Sigmoid colon (tissue), 7 donors: ENCODE results near the gene CAP2. TPM values are rescaled to one million over a fixed set of nuclear protein-coding genes. Genes with fewer than 3 reads are reported as not detected.

Source experiments
- DNase-seq: peaks from one replicate; pipeline ENCODE4 v3.0.0-alpha.2; 2019
- H3K27ac ChIP-seq, 4 donors: fragments of 200-600 bp; sonication (generic); one replicate each; pipeline ENCODE4 v1.5.1; 2016 to 2019; ENCODE audit warnings: mild to moderate bottlenecking in 1 of 4
- H3K27me3 ChIP-seq, 3 donors: fragments of 200-600 bp; sonication (generic); one replicate each; pipeline ENCODE4 v1.5.1; 2019; ENCODE audit warnings: mild to moderate bottlenecking in 1 of 3
- H3K36me3 ChIP-seq, 4 donors: fragments of 200-600 bp; sonication (generic); one replicate each; pipeline ENCODE4 v1.5.1; 2016 to 2019
- H3K4me1 ChIP-seq, 4 donors: fragments of 200-600 bp; sonication (generic); one replicate each; pipeline ENCODE4 v1.5.1; 2017 to 2019
- H3K4me3 ChIP-seq, 4 donors: fragments of 200-600 bp; sonication (generic); one replicate each; pipeline ENCODE4 v1.5.1; 2017 to 2019; ENCODE audit warnings: mild to moderate bottlenecking in 2 of 4, moderate library complexity in 1 of 4
- H3K9me3 ChIP-seq, 4 donors: fragments of 200-600 bp in 3 of 4; sonication (generic) in 3 of 4; one replicate each; pipeline versions ENCODE4 v1.5.1 to v1.6.1; 2013 to 2019
- EP300 ChIP-seq, 4 donors: sonication (generic); formaldehyde crosslinking; IDR thresholded peaks; one replicate each; pipeline ENCODE4 v1.6.1; 2017; ENCODE audit warnings: antibody characterized with exemption in 4 of 4
- POLR2A ChIP-seq, 2 donors: fragments of 450-650 bp; IDR thresholded peaks; one replicate each; pipeline ENCODE4 v1.6.1; 2016; ENCODE audit warnings: antibody characterized with exemption in 2 of 2, mild to moderate bottlenecking in 2 of 2, moderate library complexity in 2 of 2
- POLR2AphosphoS5 ChIP-seq, 4 donors: sonication (generic); formaldehyde crosslinking; IDR thresholded peaks; one replicate each; pipeline ENCODE4 v1.6.1; 2017; ENCODE audit warnings: antibody characterized with exemption in 4 of 4
- WGBS, 2 donors: extraction: QIAGEN DNeasy Blood & Tissue Kit; methylation state at CpG; one replicate each; pipeline ENCODE4 v1.1.7; 2013; 5-methylcytosine and 5-hydroxymethylcytosine counted together
- intact Hi-C: fragments of 100-400 bp; cut with DNase I; formaldehyde crosslinking; loops from one replicate; pipeline ENCODE4 v1.15.1; 2023
- polyA plus RNA-seq, 3 donors: library from polyadenylated mRNA; stranded (reverse); fragments of 200-250 nt; gene quantifications; one replicate each; pipeline ENCODE4 v1.2.3, GENCODE V29; 2013
- total RNA-seq, 4 donors: library from RNA; depleted of rRNA; stranded (reverse); fragments of >200 nt; gene quantifications; one replicate each; pipeline ENCODE4 v1.1.0, GENCODE V29; 2016
- TF ChIP-seq, protein P1 (sequence below), 4 experiments: fragments of 450-650 bp in 3 of 4; fragments of 200-600 bp in 1 of 4; IDR thresholded peaks; one replicate each; pipeline ENCODE4 v1.5.1; 2016 to 2019; ENCODE audit warnings: antibody characterized with exemption in 4 of 4, mild to moderate bottlenecking in 3 of 4, moderate library complexity in 2 of 4
- donor health status: healthy with polysubstance abuse.
- donor health status: Bipolar disorder and iron deficiency.
- donor health status: healthy.

Gene CAP2
- total and polyA plus RNA-seq, 7 donors: 0.92 to 67.1 (median 48.3) TPM

GRCh38 chr6:17503051-17503450 lies 109.7 kb downstream of the CAP2 start:
- peaks cover 0 to 14% (median 0%) of the 10 kb centered on the region in 4 donors for H3K36me3 ChIP-seq
- peak overlapping the region in 3 of 4 donors; percentile 37 to 78 (median 73) for H3K27ac ChIP-seq
- DNase-seq: no peak
- intact Hi-C loops: no loop called here
- peaks cover 0 to 46% (median 35%) of the 10 kb centered on the region in 4 donors for H3K4me1 ChIP-seq
- no peaks in the 10 kb centered on the region for H3K9me3 ChIP-seq
- H3K27me3 ChIP-seq: no peaks in the 10 kb centered on the region
- 95 to 97% methylated on average over 7 of the region's 7 CpGs for WGBS, 2 donors
- TF ChIP-seq, protein P1, sequence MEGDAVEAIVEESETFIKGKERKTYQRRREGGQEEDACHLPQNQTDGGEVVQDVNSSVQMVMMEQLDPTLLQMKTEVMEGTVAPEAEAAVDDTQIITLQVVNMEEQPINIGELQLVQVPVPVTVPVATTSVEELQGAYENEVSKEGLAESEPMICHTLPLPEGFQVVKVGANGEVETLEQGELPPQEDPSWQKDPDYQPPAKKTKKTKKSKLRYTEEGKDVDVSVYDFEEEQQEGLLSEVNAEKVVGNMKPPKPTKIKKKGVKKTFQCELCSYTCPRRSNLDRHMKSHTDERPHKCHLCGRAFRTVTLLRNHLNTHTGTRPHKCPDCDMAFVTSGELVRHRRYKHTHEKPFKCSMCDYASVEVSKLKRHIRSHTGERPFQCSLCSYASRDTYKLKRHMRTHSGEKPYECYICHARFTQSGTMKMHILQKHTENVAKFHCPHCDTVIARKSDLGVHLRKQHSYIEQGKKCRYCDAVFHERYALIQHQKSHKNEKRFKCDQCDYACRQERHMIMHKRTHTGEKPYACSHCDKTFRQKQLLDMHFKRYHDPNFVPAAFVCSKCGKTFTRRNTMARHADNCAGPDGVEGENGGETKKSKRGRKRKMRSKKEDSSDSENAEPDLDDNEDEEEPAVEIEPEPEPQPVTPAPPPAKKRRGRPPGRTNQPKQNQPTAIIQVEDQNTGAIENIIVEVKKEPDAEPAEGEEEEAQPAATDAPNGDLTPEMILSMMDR (IDR thresholded peaks at IDR 0.05): no peak
- TF ChIP-seq EP300 (IDR thresholded peaks at IDR 0.05) (no peak), POLR2AphosphoS5 (IDR thresholded peaks at IDR 0.05) (no peak)
- H3K4me3 ChIP-seq: no peak overlapping the region

DNA sequence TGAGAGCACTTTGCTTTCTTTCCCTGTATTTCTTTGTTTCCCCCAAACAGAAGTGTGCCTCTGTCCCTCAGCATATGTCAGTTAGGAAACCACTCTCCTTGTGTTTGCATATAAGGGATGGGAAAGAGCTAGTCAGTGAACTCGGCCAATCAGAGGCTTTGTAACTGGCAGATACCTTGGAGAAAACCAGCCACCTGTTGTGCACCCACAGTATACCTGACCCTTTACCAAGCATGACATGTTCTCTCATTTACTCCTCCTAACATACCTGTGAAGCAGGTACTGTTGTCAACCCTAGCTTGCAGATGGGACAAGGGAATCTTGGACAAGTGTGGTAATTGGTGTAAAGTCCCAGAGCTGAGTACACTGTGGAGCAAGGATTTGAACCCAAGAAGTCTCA lies 110.6 kb downstream of the CAP2 start:
- H3K36me3 ChIP-seq: peaks cover 0 to 23% (median 0%) of the 10 kb centered on the region in 4 donors
- peaks cover 0 to 46% (median 35%) of the 10 kb centered on the region in 4 donors for H3K4me1 ChIP-seq
- DNase-seq: no peak
- 84 to 96% methylated on average over 1 of the region's 1 CpG for WGBS, 2 donors
- no peaks in the 10 kb centered on the region for H3K9me3 ChIP-seq
- intact Hi-C loops: no loop called here
- H3K27me3 ChIP-seq: no peaks in the 10 kb centered on the region
- no peak overlapping the region for H3K4me3 ChIP-seq
- TF ChIP-seq, protein P1 (IDR thresholded peaks at IDR 0.05): no peak
- TF ChIP-seq POLR2AphosphoS5 (IDR thresholded peaks at IDR 0.05): no peak
- no peak for TF ChIP-seq EP300 (IDR thresholded peaks at IDR 0.05)
- no peak for TF ChIP-seq POLR2A (IDR thresholded peaks at IDR 0.05)
- H3K27ac ChIP-seq: peak overlapping the region in 3 of 4 donors; percentile 43 to 78 (median 73)

DNA sequence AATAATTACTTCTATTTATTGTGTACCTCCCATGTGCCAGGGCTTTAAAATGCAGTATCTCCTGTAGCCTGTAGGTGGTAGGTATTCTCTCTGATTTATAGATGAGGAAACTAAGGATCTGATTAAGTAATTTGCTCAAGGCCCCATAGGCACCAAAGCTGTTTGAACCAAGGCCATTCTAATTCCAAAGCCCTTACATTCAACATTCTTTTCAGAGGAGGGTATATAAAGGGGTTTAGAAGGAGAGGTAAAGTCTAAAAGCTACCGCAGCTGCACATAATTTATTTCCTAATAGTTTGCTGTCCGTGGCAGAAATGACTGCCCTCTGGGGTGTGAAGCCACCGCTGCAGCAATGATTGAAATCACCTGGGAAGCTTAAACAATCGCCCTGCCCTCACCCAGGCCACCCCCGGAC lies 111.7 kb downstream of the CAP2 start:
- 79 to 85% methylated on average over 5 of the region's 5 CpGs for WGBS, 2 donors
- intact Hi-C loops: no loop called here
- Histone ChIP-seq H3K9me3 (no peaks in the 10 kb centered on the region), H3K27ac (peak overlapping the region in 3 of 4 donors; percentile 46 to 78 (median 73)), H3K27me3 (no peaks in the 10 kb centered on the region), H3K4me1 (peaks cover 0 to 46% (median 35%) of the 10 kb centered on the region in 4 donors), H3K4me3 (no peak overlapping the region), H3K36me3 (peaks cover 0 to 25% (median 0%) of the 10 kb centered on the region in 4 donors)
- TF ChIP-seq POLR2A (IDR thresholded peaks at IDR 0.05): no peak
- TF ChIP-seq, protein P1 (IDR thresholded peaks at IDR 0.05): peak in 2 of 4 experiments; percentile 28 to 32
- DNase-seq: no peak

DNA sequence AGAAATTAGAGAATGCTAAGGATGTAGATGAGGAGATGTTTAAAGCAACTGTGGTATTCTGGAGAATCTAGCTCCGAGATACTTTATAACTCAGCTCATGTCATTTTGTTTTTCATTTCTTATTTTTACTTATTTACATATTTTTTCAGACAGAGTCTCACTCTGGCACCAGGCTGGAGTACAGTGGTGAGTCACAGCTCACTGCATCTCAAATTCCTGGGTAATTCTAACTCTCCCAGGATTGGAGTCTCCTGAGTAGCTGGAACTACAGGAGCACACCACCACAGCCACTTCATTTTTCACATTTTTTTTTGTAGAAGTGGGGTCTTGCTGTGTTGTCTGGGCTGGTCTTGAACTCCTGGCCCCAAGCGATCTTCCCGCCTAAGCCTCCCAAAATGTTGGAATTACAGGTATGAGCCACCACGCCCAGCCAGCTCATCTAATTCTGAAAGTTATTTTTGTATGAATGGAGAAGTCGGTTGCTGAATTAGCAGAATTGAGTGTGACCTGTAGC lies 112.4 kb downstream of the CAP2 start:
- WGBS, 2 donors: 93 to 96% methylated on average over 5 of the region's 5 CpGs
- H3K4me1 ChIP-seq: peaks cover 0 to 46% (median 35%) of the 10 kb centered on the region in 4 donors
- H3K4me3 ChIP-seq: no peak overlapping the region
- no peak for TF ChIP-seq EP300 (IDR thresholded peaks at IDR 0.05)
- no peak for TF ChIP-seq POLR2A (IDR thresholded peaks at IDR 0.05)
- TF ChIP-seq, protein P1 (IDR thresholded peaks at IDR 0.05): no peak
- TF ChIP-seq POLR2AphosphoS5 (IDR thresholded peaks at IDR 0.05): no peak
- peak overlapping the region in 3 of 4 donors; percentile 46 to 78 (median 73) for H3K27ac ChIP-seq
- intact Hi-C loops: loop anchor here (2.0 kb wide), 1 partner anchor 37 kb away; no protein-coding TSS in a partner anchor
- no peak for DNase-seq
- H3K27me3 ChIP-seq: no peaks in the 10 kb centered on the region
- peaks cover 0 to 25% (median 0%) of the 10 kb centered on the region in 4 donors for H3K36me3 ChIP-seq
- no peaks in the 10 kb centered on the region for H3K9me3 ChIP-seq
